Vagina (tissue), 2 donors: ENCODE data around the gene FMO5. TPM values are rescaled to one million over a fixed set of nuclear protein-coding genes. Genes with fewer than 3 reads are reported as not detected.

Source experiments
- DNase-seq, 2 donors: peaks; one replicate each; pipeline ENCODE4 v3.0.0-alpha.2; 2017; ENCODE audit errors: extremely low spot score in 2 of 2
- H3K27ac ChIP-seq: fragments of 200-600 bp; sonication (generic); one replicate; pipeline ENCODE4 v1.5.1; 2019
- H3K27me3 ChIP-seq: fragments of 200-600 bp; sonication (generic); one replicate; pipeline ENCODE4 v1.5.1; 2019
- H3K36me3 ChIP-seq, 2 donors: fragments of 200-600 bp; sonication (generic); one replicate each; pipeline ENCODE4 v1.5.1; 2017 to 2019
- H3K4me1 ChIP-seq: fragments of 200-600 bp; sonication (generic); one replicate; pipeline ENCODE4 v1.5.1; 2019
- H3K4me3 ChIP-seq, 2 donors: fragments of 200-600 bp; sonication (generic); 1 replicate in 1 of 2; 2 replicates in 1 of 2; pipeline ENCODE4 v1.5.1; 2016 to 2019
- H3K9me3 ChIP-seq: fragments of 200-600 bp; sonication (generic); one replicate; pipeline ENCODE4 v1.5.1; 2019
- POLR2A ChIP-seq, 2 donors: fragments of 450-650 bp; IDR thresholded peaks; one replicate each; pipeline ENCODE4 v1.6.1; 2017; ENCODE audit warnings: antibody characterized with exemption in 2 of 2, mild to moderate bottlenecking in 2 of 2, moderate library complexity in 2 of 2
- POLR2AphosphoS5 ChIP-seq, 2 donors: sonication (generic); formaldehyde crosslinking; IDR thresholded peaks; one replicate each; pipeline ENCODE4 v1.9.0; 2017; ENCODE audit warnings: antibody characterized with exemption in 2 of 2, mild to moderate bottlenecking in 2 of 2, low read depth in 1 of 2; ENCODE audit not compliant: insufficient read depth in 1 of 2
- intact Hi-C: fragments of 100-400 bp; cut with DNase I; formaldehyde crosslinking; loops from one replicate; pipeline ENCODE4 v1.15.1; 2023
- total RNA-seq: library from RNA; depleted of rRNA; stranded (reverse); fragments of >200 nt; gene quantifications from one replicate; pipeline ENCODE4 v1.2.3, GENCODE V29; 2016
- TF ChIP-seq, protein P1 (sequence below), 3 experiments: fragments of 450-650 bp in 2 of 3; fragments of 200-600 bp in 1 of 3; sonication (generic) in 1 of 3; IDR thresholded peaks; one replicate each; pipeline ENCODE4 v1.5.1; 2017 to 2019; ENCODE audit warnings: antibody characterized with exemption in 3 of 3, mild to moderate bottlenecking in 2 of 3, moderate library complexity in 2 of 3

Gene FMO5
- total RNA-seq, 1 donor from 2014 or later, result 3.4 TPM

DNA sequence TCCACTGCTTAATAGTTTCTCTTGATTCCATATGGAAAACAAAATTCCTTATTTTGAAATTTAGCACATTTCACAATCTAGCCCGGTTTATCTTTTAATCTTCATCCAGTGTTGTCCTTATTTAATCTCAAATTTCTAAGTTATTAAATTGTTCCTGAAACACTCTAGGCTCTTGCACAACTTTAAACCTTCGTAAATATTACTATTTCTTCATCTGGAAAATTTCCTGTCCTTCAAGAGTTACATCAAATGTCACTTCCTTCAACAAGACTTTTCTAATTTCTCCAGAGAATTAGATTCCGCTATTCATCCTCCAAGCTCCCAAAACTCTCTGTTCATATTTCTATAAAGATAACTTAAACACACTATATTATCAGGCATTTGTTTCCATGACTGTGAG lies 6.5 kb downstream of the FMO5 start:
- H3K27me3 ChIP-seq, result no peaks in the 10 kb centered on the region
- H3K36me3 ChIP-seq, result no peaks in the 10 kb centered on the region
- peaks cover 6% of the 10 kb centered on the region for H3K4me1 ChIP-seq
- H3K4me3 ChIP-seq, result no peak overlapping the region
- TF ChIP-seq, protein P1, sequence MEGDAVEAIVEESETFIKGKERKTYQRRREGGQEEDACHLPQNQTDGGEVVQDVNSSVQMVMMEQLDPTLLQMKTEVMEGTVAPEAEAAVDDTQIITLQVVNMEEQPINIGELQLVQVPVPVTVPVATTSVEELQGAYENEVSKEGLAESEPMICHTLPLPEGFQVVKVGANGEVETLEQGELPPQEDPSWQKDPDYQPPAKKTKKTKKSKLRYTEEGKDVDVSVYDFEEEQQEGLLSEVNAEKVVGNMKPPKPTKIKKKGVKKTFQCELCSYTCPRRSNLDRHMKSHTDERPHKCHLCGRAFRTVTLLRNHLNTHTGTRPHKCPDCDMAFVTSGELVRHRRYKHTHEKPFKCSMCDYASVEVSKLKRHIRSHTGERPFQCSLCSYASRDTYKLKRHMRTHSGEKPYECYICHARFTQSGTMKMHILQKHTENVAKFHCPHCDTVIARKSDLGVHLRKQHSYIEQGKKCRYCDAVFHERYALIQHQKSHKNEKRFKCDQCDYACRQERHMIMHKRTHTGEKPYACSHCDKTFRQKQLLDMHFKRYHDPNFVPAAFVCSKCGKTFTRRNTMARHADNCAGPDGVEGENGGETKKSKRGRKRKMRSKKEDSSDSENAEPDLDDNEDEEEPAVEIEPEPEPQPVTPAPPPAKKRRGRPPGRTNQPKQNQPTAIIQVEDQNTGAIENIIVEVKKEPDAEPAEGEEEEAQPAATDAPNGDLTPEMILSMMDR (IDR thresholded peaks at IDR 0.05), result no peak
- TF ChIP-seq POLR2AphosphoS5 (IDR thresholded peaks at IDR 0.05; ENCODE audit: insufficient read depth in 1 of 2, low read depth in 1 of 2) (no peak), POLR2A (IDR thresholded peaks at IDR 0.05) (no peak)
- no peak overlapping the region for H3K27ac ChIP-seq
- intact Hi-C loops, result no loop called here
- no peaks in the 10 kb centered on the region for H3K9me3 ChIP-seq
- no peak for DNase-seq

DNA sequence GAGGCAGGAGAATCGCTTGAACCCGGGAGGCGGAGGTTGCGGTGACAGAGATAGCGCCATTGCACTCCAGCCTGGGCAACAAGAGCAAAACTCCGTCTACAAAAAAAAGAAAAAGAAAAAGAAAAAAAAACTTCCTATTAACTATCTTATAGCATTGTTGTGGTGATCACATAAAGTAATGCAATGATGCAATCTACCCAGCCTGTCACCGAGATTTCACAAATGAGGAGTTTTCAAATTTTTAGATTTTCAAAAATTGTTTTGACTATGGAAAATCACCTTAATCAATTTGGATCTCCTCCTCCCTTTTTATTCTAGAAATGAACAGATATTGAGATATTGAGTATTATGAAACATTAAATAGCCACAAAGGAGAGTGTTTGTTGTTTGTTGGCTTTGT lies 8.0 kb downstream of the FMO5 start:
- DNase-seq, result no peak
- TF ChIP-seq, protein P1 (IDR thresholded peaks at IDR 0.05), result no peak
- TF ChIP-seq POLR2A (IDR thresholded peaks at IDR 0.05) (no peak), POLR2AphosphoS5 (IDR thresholded peaks at IDR 0.05; ENCODE audit: insufficient read depth in 1 of 2, low read depth in 1 of 2) (no peak)
- intact Hi-C loops, result no loop called here
- Histone ChIP-seq H3K4me1 (peaks cover 6% of the 10 kb centered on the region), H3K27ac (no peak overlapping the region), H3K9me3 (no peaks in the 10 kb centered on the region), H3K27me3 (no peaks in the 10 kb centered on the region), H3K4me3 (no peak overlapping the region), H3K36me3 (no peaks in the 10 kb centered on the region)

DNA sequence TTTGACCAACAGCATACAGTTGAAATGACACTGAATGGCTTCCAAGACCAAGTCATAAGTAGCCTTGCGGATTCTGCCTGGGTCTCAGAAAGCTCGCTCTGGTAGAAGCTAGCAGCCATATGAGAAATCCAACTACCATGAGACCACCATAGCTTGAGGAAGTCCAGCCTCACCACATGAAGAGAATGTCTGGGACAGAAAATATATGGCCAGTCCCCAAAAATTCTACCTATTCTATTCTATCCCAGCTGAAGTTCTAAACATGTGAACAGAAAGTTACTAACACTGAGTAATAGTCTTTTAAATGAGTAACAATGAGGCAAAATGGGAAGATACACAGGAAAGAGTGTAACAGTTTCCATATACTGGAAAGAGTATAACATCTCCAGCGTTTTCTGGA lies 9.0 kb downstream of the FMO5 start:
- Histone ChIP-seq H3K4me3 (no peak overlapping the region), H3K27ac (no peak overlapping the region), H3K4me1 (peaks cover 6% of the 10 kb centered on the region), H3K27me3 (no peaks in the 10 kb centered on the region), H3K36me3 (no peaks in the 10 kb centered on the region), H3K9me3 (no peaks in the 10 kb centered on the region)
- no peak for DNase-seq
- no peak for TF ChIP-seq POLR2AphosphoS5 (IDR thresholded peaks at IDR 0.05; ENCODE audit: insufficient read depth in 1 of 2, low read depth in 1 of 2)
- TF ChIP-seq, protein P1 (IDR thresholded peaks at IDR 0.05), result no peak
- intact Hi-C loops, result no loop called here

DNA sequence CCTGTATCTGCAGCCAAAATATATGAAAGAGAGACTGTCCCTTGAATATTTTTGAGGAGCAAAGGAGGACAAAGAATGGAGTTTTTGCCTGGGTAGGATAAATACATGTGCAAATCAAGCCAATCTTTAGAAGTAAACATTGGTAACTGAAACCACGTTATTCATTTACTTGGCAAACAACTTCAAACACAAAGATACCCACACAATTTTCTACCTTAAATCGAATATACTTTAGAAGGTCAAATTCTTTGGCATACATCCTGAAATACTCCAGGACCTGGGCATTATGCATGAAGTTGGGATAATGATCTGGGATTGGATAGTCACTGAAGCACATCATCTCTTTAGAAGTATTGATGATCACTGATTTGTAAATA lies 9.6 kb downstream of the FMO5 start:
- H3K4me3 ChIP-seq, result no peak overlapping the region
- intact Hi-C loops, result no loop called here
- no peaks in the 10 kb centered on the region for H3K27me3 ChIP-seq
- H3K4me1 ChIP-seq, result peaks cover 6% of the 10 kb centered on the region
- DNase-seq, result no peak
- no peak overlapping the region for H3K27ac ChIP-seq
- no peaks in the 10 kb centered on the region for H3K36me3 ChIP-seq
- TF ChIP-seq POLR2AphosphoS5 (IDR thresholded peaks at IDR 0.05; ENCODE audit: insufficient read depth in 1 of 2, low read depth in 1 of 2), result no peak
- no peak for TF ChIP-seq POLR2A (IDR thresholded peaks at IDR 0.05)
- TF ChIP-seq, protein P1 (IDR thresholded peaks at IDR 0.05), result no peak
- H3K9me3 ChIP-seq, result no peaks in the 10 kb centered on the region

DNA sequence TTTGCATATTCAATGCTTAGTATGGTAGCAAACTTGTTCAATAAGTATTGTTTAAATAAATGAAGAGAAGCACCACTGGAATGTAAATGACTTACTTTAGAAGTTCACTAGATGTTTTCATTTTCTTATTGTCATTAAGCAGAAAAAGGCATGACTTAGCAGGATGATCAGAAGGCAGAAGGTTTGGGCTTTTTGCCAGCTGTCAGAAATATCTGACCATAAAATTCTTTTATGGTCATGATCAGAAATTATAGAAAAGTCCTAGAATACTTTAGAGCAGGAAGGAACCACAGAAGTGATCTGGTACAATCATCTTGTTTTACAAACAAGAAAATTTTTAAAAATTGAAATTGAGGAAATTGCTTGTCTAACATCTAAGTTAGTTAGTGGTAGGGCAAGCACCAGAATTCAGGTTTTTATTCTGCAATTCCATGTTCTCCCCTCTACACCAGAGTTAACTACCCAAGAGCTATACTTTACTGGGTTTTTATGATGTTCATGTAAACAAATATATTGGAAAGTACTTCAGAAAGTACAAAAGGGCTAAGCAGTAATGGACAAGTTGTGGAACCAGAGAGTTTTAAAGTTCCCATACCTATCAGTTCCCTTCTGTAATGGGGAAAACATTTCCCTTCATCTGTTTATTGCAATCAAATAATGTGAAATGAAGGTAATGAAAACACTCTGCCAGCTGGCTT lies 10.1 kb downstream of the FMO5 start:
- intact Hi-C loops, result no loop called here
- Histone ChIP-seq H3K36me3 (no peaks in the 10 kb centered on the region), H3K27ac (no peak overlapping the region), H3K27me3 (no peaks in the 10 kb centered on the region), H3K4me3 (no peak overlapping the region), H3K4me1 (peaks cover 6% of the 10 kb centered on the region), H3K9me3 (no peaks in the 10 kb centered on the region)
- DNase-seq, result no peak
- TF ChIP-seq, protein P1 (IDR thresholded peaks at IDR 0.05), result no peak
- TF ChIP-seq POLR2A (IDR thresholded peaks at IDR 0.05) (no peak), POLR2AphosphoS5 (IDR thresholded peaks at IDR 0.05; ENCODE audit: insufficient read depth in 1 of 2, low read depth in 1 of 2) (no peak)
